Ovary (tissue), 9 donors: ENCODE data around the gene NFASC. TPM values are rescaled to one million over a fixed set of nuclear protein-coding genes. Genes with fewer than 3 reads are reported as not detected.

ENCODE experiments used
- DNase-seq, 5 donors: peaks; one replicate each; pipeline ENCODE4 v3.0.0-alpha.2; 2019 to 2020
- H3K27ac ChIP-seq, 2 donors: fragments of 200-600 bp; one replicate each; pipeline versions ENCODE4 v1.5.1 to v1.8.0; 2019 to 2022
- H3K27me3 ChIP-seq: fragments of 200-600 bp; one replicate; pipeline ENCODE4 v1.8.0; 2022
- H3K36me3 ChIP-seq: fragments of 200-600 bp; sonication (generic); one replicate; pipeline ENCODE4 v1.5.1; 2019
- H3K4me1 ChIP-seq: one replicate; pipeline ENCODE4 v1.8.1; 2013; ENCODE audit warnings: mild to moderate bottlenecking, moderate library complexity; ENCODE audit not compliant: insufficient read depth
- H3K4me3 ChIP-seq: fragments of 200-600 bp; sonication (generic); one replicate; pipeline ENCODE4 v1.5.1; 2017
- H3K9me3 ChIP-seq, 2 donors: fragments of 200-600 bp in 1 of 2; sonication (generic) in 1 of 2; one replicate each; pipeline versions ENCODE4 v1.5.1 to v1.8.1; 2013 to 2019; ENCODE audit warnings: mild to moderate bottlenecking in 1 of 2, moderate library complexity in 1 of 2
- CTCF ChIP-seq, 3 donors: fragments of 450-650 bp in 2 of 3; fragments of 200-600 bp in 1 of 3; IDR thresholded peaks; one replicate each; pipeline versions ENCODE4 v1.5.1 to v1.8.0; 2016 to 2022; ENCODE audit warnings: antibody characterized with exemption in 3 of 3, mild to moderate bottlenecking in 1 of 3
- EP300 ChIP-seq: sonication (generic); formaldehyde crosslinking; IDR thresholded peaks from one replicate; pipeline ENCODE4 v1.6.1; 2017; ENCODE audit warnings: antibody characterized with exemption
- POLR2A ChIP-seq: fragments of 450-650 bp; IDR thresholded peaks from one replicate; pipeline ENCODE4 v1.6.1; 2017; ENCODE audit warnings: antibody characterized with exemption, mild to moderate bottlenecking, moderate library complexity
- WGBS, 3 donors: extraction: QIAGEN DNeasy Blood & Tissue Kit in 1 of 3; methylation state at CpG; one replicate each; pipeline versions ENCODE4 v1.1.5 to v1.1.7; 2013 to 2017; 5-methylcytosine and 5-hydroxymethylcytosine counted together
- intact Hi-C, 4 donors: fragments of 100-400 bp; cut with DNase I; formaldehyde crosslinking; loops; one replicate each; pipeline versions ENCODE4 v1.11.0 to v1.15.1; 2022 to 2023
- polyA plus RNA-seq, 2 donors: library from polyadenylated mRNA; stranded (reverse); fragments of 200-250 nt in 1 of 2; fragments of 350-450 nt in 1 of 2; fragmentation: Illumina TruSeq in 1 of 2; extraction: RNeasy Lipid Tissue Mini Kit (QIAGEN cat#74804) in 1 of 2; gene quantifications; one replicate each; pipeline ENCODE4 v1.2.3, GENCODE V29; 2013 to 2014
- total RNA-seq, 7 donors: library from RNA; depleted of rRNA in 2 of 7; stranded (reverse); fragments of >200 nt in 2 of 7; fragmentation: NEBNext Ultra II Directional in 3 of 7; extraction: Animal tissue kit (Norgen Biotek cat#: 25700) in 3 of 7; gene quantifications; one replicate each; pipeline versions ENCODE4 v1.1.0 to v1.2.4, GENCODE V29; 2016 to 2023
- donor health status: DM: no; HTN: no; CAD: no; lungs with moderate emphysema.
- donor health status: DM: no; HTN: no; CAD: no.
- donor health status: Bipolar disorder and iron deficiency.
- donor health status: DM: yes; HTN: yes; CAD: no.
- donor health status: DM: no; HTN: no; CAD: no.
- donor health status: DM: yes; HTN: yes; CAD: no.

Gene NFASC
- total and polyA plus RNA-seq, 9 donors = 9.3 to 73.2 (median 20.9) TPM

GRCh38 chr1:204888294-204888693 lies 17.6 kb downstream of the NFASC start:
- no peaks in the 10 kb centered on the region for H3K27me3 ChIP-seq
- no peak overlapping the region for H3K27ac ChIP-seq
- peaks cover 24% of the 10 kb centered on the region for H3K4me1 ChIP-seq
- 20 to 24% (median 20%) methylated on average over 2 of the region's 2 CpGs for WGBS, 3 donors
- no peak for TF ChIP-seq CTCF (IDR thresholded peaks at IDR 0.05)
- no peak for TF ChIP-seq EP300
- no peak for TF ChIP-seq POLR2A
- no peak for DNase-seq
- intact Hi-C loops = loop anchor here in 1 of 4 donors (5.0 kb wide), 1 partner anchor 54 kb away; no protein-coding TSS in a partner anchor
- H3K9me3 ChIP-seq = no peaks in the 10 kb centered on the region
- H3K4me3 ChIP-seq = no peak overlapping the region
- H3K36me3 ChIP-seq = no peaks in the 10 kb centered on the region

- Histone ChIP-seq H3K27me3 (no peaks in the 10 kb centered on the region), H3K36me3 (no peaks in the 10 kb centered on the region), H3K4me3 (no peak overlapping the region), H3K4me1 (peaks cover 17% of the 10 kb centered on the region), H3K27ac (no peak overlapping the region), H3K9me3 (no peaks in the 10 kb centered on the region)
- TF ChIP-seq CTCF (IDR thresholded peaks at IDR 0.05) (no peak), POLR2A (no peak)
- intact Hi-C loops = loop anchor here in 1 of 4 donors (5.0 kb wide), 1 partner anchor 52 kb away; no protein-coding TSS in a partner anchor
- no peak for DNase-seq
- WGBS, 3 donors = 43 to 49% (median 48%) methylated on average over 8 of the region's 8 CpGs
Observed at GRCh38 chr1:204889681-204890383, 19.2 kb downstream of the NFASC start.

- peaks cover 14% of the 10 kb centered on the region for H3K4me1 ChIP-seq
- H3K36me3 ChIP-seq = no peaks in the 10 kb centered on the region
- no peak overlapping the region for H3K4me3 ChIP-seq
- no peaks in the 10 kb centered on the region for H3K9me3 ChIP-seq
- intact Hi-C loops = no loop called here
- TF ChIP-seq POLR2A (no peak), CTCF (IDR thresholded peaks at IDR 0.05) (no peak), EP300 (no peak)
- no peaks in the 10 kb centered on the region for H3K27me3 ChIP-seq
- WGBS, 3 donors = 66 to 89% (median 74%) methylated on average over 3 of the region's 3 CpGs
- DNase-seq = no peak
- no peak overlapping the region for H3K27ac ChIP-seq
Observed at GRCh38 chr1:204891860-204892259, 21.2 kb downstream of the NFASC start.

GRCh38 chr1:204894031-204894430 lies 23.4 kb downstream of the NFASC start:
- H3K27ac ChIP-seq = no peak overlapping the region
- no peaks in the 10 kb centered on the region for H3K27me3 ChIP-seq
- H3K4me1 ChIP-seq = peaks cover 11% of the 10 kb centered on the region
- intact Hi-C loops = no loop called here
- no peak for DNase-seq
- TF ChIP-seq EP300 (no peak), POLR2A (no peak), CTCF (IDR thresholded peaks at IDR 0.05) (no peak)
- H3K9me3 ChIP-seq = no peaks in the 10 kb centered on the region
- H3K4me3 ChIP-seq = no peak overlapping the region
- H3K36me3 ChIP-seq = no peaks in the 10 kb centered on the region
